ENCODE data around the gene HAUS7. TPM values are rescaled to one million over a fixed set of nuclear protein-coding genes. Genes with fewer than 3 reads are reported as not detected.

HAUS7 gene
- total RNA-seq, 1 experiment from 2014 or later = 46.5 TPM

DNA sequence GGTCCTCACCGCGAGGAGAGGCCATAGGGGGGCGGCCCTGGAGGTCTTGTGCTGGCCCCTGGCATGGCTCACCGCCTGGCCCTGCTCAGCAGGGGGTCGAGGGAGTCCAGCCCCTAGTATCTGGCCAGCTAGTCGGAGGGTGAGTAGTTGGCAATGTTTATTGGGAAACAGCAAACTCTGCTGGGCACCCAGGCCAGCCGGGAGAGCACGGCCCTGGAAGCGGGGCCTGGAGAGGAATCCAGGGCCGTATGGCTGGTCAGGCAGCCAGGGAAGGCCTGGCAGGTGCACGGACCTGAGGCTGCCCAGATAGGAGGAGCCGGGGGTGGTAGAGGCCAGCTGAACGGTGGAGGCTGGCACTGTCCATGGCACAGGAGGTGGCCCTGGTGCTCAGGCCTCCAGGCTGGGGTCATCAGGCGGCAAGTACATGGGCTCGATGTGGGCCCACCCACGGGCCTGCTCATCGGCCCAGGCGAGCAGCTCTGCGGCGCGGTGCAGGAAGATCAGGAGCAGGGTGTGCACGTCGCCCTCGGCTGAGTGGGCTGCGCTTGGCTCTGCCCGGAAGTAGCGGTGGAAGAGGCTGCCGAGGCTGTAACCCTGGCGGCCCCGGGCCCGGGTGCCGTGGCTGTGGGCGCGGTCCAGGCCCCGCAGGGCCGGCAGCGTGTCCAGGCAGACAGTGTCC, 25.9 kb downstream of the HAUS7 start:
- CTCF ChIA-PET = interaction anchor here (1.7 kb wide), 1 partner anchor 16 kb away, joined by 7 read pairs; no protein-coding TSS in a partner anchor
- no peaks in the 10 kb centered on the region; the same call in 1 of the 2 replicates for H3K27me3 Mint-ChIP-seq (ENCODE audit: low read depth)

DNA sequence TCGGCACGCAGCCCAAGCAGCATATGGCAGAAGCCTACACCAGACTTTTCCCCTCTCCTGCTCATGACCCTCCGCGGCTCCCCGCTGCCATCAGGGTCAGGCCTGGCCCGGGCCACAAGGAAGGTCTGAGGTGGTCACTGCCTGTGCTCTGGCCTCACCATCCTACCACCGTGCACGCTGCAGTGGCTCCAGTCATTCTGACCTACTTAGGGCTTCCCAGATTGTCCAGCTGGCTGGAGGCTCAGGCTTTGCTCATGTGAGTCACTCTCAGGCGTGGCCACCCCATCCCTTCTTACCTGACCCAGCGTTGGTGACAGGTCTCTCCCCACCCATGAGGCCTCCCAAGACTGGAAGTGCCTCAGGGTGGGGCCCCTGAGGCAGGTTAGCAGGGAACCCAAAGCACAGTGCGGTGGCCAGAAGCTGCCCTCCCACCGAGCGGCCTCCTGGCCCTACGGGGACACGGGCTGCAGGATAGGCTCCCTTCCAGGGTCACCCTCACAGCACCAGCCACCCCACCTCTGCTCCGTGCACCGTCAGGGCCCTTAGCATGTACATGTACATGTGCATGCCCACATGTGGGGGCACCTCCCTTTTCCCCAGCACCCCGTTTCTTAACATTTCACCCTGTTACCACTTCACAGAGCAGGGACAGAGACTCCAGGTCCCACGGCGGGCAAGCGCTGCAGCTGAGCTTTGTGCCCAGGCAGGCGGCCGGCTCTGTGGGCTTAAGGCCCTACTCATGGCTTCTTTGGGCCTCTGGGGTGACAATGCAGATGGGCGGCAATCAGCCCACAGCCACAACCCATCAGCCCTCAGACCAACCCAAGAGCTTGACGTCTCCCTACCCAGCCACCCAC, 26.7 kb downstream of the HAUS7 start:
- no peak for DNase-seq (ENCODE audit: low spot score)
- ChIA-PET POLR2A (no interaction called here), CTCF (interaction anchor here (0.8 to 1.6 kb wide), 3 partner anchors 17 to 411 kb away, joined by 3 to 4 read pairs (median 4); partner anchors contain the start of gene ZFP92)
- no peaks in the 10 kb centered on the region; the same call in 1 of the 2 replicates for H3K27me3 Mint-ChIP-seq (ENCODE audit: low read depth)
- H3K27ac Mint-ChIP-seq = no peak overlapping the region
- no peak for TF ChIP-seq ZNF263 (CRISPR knock-in tag; IDR thresholded peaks at IDR 0.05; ENCODE audit: low read depth)
- no peak for TF ChIP-seq NFATC4 (CRISPR knock-in tag; IDR thresholded peaks at IDR 0.05)
- TF ChIP-seq CREM (CRISPR knock-in tag; IDR thresholded peaks at IDR 0.05) = no peak
- TF ChIP-seq, protein P1, sequence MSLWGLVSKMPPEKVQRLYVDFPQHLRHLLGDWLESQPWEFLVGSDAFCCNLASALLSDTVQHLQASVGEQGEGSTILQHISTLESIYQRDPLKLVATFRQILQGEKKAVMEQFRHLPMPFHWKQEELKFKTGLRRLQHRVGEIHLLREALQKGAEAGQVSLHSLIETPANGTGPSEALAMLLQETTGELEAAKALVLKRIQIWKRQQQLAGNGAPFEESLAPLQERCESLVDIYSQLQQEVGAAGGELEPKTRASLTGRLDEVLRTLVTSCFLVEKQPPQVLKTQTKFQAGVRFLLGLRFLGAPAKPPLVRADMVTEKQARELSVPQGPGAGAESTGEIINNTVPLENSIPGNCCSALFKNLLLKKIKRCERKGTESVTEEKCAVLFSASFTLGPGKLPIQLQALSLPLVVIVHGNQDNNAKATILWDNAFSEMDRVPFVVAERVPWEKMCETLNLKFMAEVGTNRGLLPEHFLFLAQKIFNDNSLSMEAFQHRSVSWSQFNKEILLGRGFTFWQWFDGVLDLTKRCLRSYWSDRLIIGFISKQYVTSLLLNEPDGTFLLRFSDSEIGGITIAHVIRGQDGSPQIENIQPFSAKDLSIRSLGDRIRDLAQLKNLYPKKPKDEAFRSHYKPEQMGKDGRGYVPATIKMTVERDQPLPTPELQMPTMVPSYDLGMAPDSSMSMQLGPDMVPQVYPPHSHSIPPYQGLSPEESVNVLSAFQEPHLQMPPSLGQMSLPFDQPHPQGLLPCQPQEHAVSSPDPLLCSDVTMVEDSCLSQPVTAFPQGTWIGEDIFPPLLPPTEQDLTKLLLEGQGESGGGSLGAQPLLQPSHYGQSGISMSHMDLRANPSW (CRISPR knock-in tag; conservative IDR thresholded peaks at IDR 0.05; ENCODE audit: low read depth) = no peak
- TF ChIP-seq RORB (CRISPR knock-in tag; IDR thresholded peaks at IDR 0.05) = no peak
- TF ChIP-seq NFE2L1 (CRISPR knock-in tag; IDR thresholded peaks at IDR 0.05) = no peak
- no peak for TF ChIP-seq KAT7 (CRISPR knock-in tag; IDR thresholded peaks at IDR 0.05; ENCODE audit: borderline replicate concordance)
- no peak for TF ChIP-seq ZNF416 (CRISPR knock-in tag; IDR thresholded peaks at IDR 0.05)
- TF ChIP-seq ZNF138 (CRISPR knock-in tag; conservative IDR thresholded peaks at IDR 0.05) = no peak
- no peak for TF ChIP-seq CBFB (CRISPR knock-in tag; IDR thresholded peaks at IDR 0.05; ENCODE audit: low read depth)
- no peak for TF ChIP-seq MYBL2 (CRISPR knock-in tag; IDR thresholded peaks at IDR 0.05)
- TF ChIP-seq, protein P2, sequence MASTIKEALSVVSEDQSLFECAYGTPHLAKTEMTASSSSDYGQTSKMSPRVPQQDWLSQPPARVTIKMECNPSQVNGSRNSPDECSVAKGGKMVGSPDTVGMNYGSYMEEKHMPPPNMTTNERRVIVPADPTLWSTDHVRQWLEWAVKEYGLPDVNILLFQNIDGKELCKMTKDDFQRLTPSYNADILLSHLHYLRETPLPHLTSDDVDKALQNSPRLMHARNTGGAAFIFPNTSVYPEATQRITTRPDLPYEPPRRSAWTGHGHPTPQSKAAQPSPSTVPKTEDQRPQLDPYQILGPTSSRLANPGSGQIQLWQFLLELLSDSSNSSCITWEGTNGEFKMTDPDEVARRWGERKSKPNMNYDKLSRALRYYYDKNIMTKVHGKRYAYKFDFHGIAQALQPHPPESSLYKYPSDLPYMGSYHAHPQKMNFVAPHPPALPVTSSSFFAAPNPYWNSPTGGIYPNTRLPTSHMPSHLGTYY (CRISPR knock-in tag; IDR thresholded peaks at IDR 0.05) = no peak
- TF ChIP-seq TCF7 (CRISPR knock-in tag; IDR thresholded peaks at IDR 0.05; ENCODE audit: low read depth) = no peak
- no peak for TF ChIP-seq GTF2I (CRISPR knock-in tag; conservative IDR thresholded peaks at IDR 0.05)
- TF ChIP-seq ELF4 (CRISPR knock-in tag; IDR thresholded peaks at IDR 0.05; ENCODE audit: low read depth) = no peak
- no peak for TF ChIP-seq CREB1 (CRISPR knock-in tag; IDR thresholded peaks at IDR 0.05)
- TF ChIP-seq IRF2 (CRISPR knock-in tag; IDR thresholded peaks at IDR 0.05; ENCODE audit: borderline replicate concordance, low read depth) = no peak
- TF ChIP-seq ZBTB21 (CRISPR knock-in tag; IDR thresholded peaks at IDR 0.05; ENCODE audit: borderline replicate concordance) = no peak
- TF ChIP-seq NR3C1 (CRISPR knock-in tag; conservative IDR thresholded peaks at IDR 0.05; ENCODE audit: low read depth) = no peak
- no peak for ATAC-seq
- no peaks in the 10 kb centered on the region for H3K4me1 Mint-ChIP-seq
- H3K9me3 Mint-ChIP-seq = peaks cover 4% of the 10 kb centered on the region
- no peaks in the 10 kb centered on the region for H3K36me3 Mint-ChIP-seq
- H3K4me3 Mint-ChIP-seq = no peak overlapping the region

More for the DNA sequence above, 25.9 kb downstream of the HAUS7 start:
- peaks cover 4% of the 10 kb centered on the region for H3K9me3 Mint-ChIP-seq
- no peak overlapping the region for H3K4me3 Mint-ChIP-seq
- no peaks in the 10 kb centered on the region for H3K36me3 Mint-ChIP-seq
- no peak overlapping the region for H3K27ac Mint-ChIP-seq
- no peaks in the 10 kb centered on the region for H3K4me1 Mint-ChIP-seq
- TF ChIP-seq, protein P3, sequence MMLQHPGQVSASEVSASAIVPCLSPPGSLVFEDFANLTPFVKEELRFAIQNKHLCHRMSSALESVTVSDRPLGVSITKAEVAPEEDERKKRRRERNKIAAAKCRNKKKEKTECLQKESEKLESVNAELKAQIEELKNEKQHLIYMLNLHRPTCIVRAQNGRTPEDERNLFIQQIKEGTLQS (CRISPR knock-in tag; conservative IDR thresholded peaks at IDR 0.05) = no peak
- TF ChIP-seq, protein P4, sequence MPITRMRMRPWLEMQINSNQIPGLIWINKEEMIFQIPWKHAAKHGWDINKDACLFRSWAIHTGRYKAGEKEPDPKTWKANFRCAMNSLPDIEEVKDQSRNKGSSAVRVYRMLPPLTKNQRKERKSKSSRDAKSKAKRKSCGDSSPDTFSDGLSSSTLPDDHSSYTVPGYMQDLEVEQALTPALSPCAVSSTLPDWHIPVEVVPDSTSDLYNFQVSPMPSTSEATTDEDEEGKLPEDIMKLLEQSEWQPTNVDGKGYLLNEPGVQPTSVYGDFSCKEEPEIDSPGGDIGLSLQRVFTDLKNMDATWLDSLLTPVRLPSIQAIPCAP (CRISPR knock-in tag; IDR thresholded peaks at IDR 0.05) = no peak
- TF ChIP-seq, protein P5, sequence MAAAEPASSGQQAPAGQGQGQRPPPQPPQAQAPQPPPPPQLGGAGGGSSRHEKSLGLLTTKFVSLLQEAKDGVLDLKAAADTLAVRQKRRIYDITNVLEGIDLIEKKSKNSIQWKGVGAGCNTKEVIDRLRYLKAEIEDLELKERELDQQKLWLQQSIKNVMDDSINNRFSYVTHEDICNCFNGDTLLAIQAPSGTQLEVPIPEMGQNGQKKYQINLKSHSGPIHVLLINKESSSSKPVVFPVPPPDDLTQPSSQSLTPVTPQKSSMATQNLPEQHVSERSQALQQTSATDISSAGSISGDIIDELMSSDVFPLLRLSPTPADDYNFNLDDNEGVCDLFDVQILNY (CRISPR knock-in tag; IDR thresholded peaks at IDR 0.05) = no peak
- no peak for TF ChIP-seq ZNF423 (CRISPR knock-in tag; IDR thresholded peaks at IDR 0.05)
- TF ChIP-seq EMX1 (CRISPR knock-in tag; IDR thresholded peaks at IDR 0.05) = no peak
- TF ChIP-seq TEAD4 (CRISPR knock-in tag; IDR thresholded peaks at IDR 0.05) = no peak
- DNase-seq (ENCODE audit: low spot score) (no peak), ATAC-seq (no peak)
- POLR2A ChIA-PET = no interaction called here

Data from WTC11 (cell line).